ENCODE measurements around the gene TMEM244. TPM values are rescaled to one million over a fixed set of nuclear protein-coding genes. Genes with fewer than 3 reads are reported as not detected.

Gene TMEM244
- total RNA-seq, 1 donor from 2014 or later = not detected

DNA sequence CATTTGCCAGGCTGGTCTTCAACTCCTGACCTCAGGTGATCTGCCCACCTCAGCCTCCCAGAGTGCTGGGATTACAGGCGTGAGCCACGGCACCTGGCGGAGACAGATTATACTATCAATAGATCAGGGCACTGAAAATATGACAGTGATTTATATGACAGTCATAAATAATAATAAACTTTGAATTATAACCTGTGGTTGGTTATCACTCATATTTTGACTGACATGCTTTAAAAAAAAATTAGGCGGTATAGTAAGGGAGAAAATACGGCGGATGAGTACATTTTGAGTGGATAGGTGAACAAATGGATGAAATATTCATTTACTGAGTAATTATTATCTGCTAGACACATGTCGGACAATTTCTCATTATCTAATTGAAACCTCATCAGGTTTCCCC, 28.8 kb downstream of the TMEM244 start:
- Mint-ChIP-seq H3K27ac (no peak overlapping the region), H3K4me1 (no peaks in the 10 kb centered on the region), H3K27me3 (ENCODE audit: low read depth) (peaks cover 1% of the 10 kb centered on the region), H3K36me3 (no peaks in the 10 kb centered on the region), H3K4me3 (no peak overlapping the region), H3K9me3 (peaks cover 6% of the 10 kb centered on the region)
- DNase-seq (ENCODE audit: low spot score in 2 of 2, unreplicated experiment in 2 of 2) = no peak
- no peak for TF ChIP-seq CTCF (IDR thresholded peaks at IDR 0.05; ENCODE audit: unreplicated experiment)

GRCh38 chr6:129828229-129828628, 32.9 kb downstream of the TMEM244 start:
- Mint-ChIP-seq H3K9me3 (no peaks in the 10 kb centered on the region), H3K27ac (no peak overlapping the region), H3K4me3 (no peak overlapping the region), H3K36me3 (no peaks in the 10 kb centered on the region), H3K4me1 (no peaks in the 10 kb centered on the region), H3K27me3 (ENCODE audit: low read depth) (peaks cover 1% of the 10 kb centered on the region)
- no peak for DNase-seq (ENCODE audit: low spot score in 2 of 2, unreplicated experiment in 2 of 2)
- no peak for TF ChIP-seq CTCF (IDR thresholded peaks at IDR 0.05; ENCODE audit: unreplicated experiment)

GRCh38 chr6:129818251-129818650, 42.9 kb downstream of the TMEM244 start:
- Mint-ChIP-seq H3K9me3 (no peaks in the 10 kb centered on the region), H3K4me3 (no peak overlapping the region), H3K4me1 (no peaks in the 10 kb centered on the region), H3K27ac (no peak overlapping the region), H3K36me3 (no peaks in the 10 kb centered on the region), H3K27me3 (ENCODE audit: low read depth) (peaks cover 15% of the 10 kb centered on the region)
- no peak for DNase-seq (ENCODE audit: low spot score in 2 of 2, unreplicated experiment in 2 of 2)
- TF ChIP-seq CTCF (IDR thresholded peaks at IDR 0.05; ENCODE audit: unreplicated experiment) = no peak

DNA sequence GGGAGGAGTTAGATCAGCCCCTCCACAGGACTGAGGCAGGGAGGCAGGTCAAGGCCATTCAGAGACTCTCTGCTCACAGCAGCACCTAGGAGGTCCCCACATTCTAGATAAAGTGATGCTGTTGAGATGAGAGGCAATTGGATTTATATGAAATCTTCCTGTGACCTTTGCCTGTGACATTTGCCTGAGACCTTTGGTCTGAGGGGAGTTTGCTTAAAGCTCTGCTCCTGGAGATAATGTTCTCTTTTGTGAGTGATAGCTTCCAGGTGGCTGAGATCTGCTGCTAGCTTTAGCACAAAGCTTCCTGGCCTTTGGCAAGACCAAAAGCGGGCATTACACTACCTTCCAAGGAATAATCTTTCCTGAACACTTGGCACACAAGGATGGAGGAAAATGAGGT, 43.3 kb downstream of the TMEM244 start:
- Mint-ChIP-seq H3K27me3 (ENCODE audit: low read depth) (peaks cover 15% of the 10 kb centered on the region), H3K36me3 (no peaks in the 10 kb centered on the region), H3K27ac (no peak overlapping the region), H3K4me3 (no peak overlapping the region), H3K4me1 (no peaks in the 10 kb centered on the region), H3K9me3 (no peaks in the 10 kb centered on the region)
- no peak for DNase-seq (ENCODE audit: low spot score in 2 of 2, unreplicated experiment in 2 of 2)
- no peak for TF ChIP-seq CTCF (IDR thresholded peaks at IDR 0.05; ENCODE audit: unreplicated experiment)

GRCh38 chr6:129817332-129817731, 43.8 kb downstream of the TMEM244 start:
- Mint-ChIP-seq H3K4me1 (no peaks in the 10 kb centered on the region), H3K27me3 (ENCODE audit: low read depth) (peaks cover 15% of the 10 kb centered on the region)
- no peak for DNase-seq (ENCODE audit: low spot score in 2 of 2, unreplicated experiment in 2 of 2)

More at GRCh38 chr6:129817332-129817731, 43.8 kb downstream of the TMEM244 start:
- no peak overlapping the region for H3K27ac Mint-ChIP-seq
- H3K4me3 Mint-ChIP-seq = no peak overlapping the region
- H3K9me3 Mint-ChIP-seq = no peaks in the 10 kb centered on the region
- TF ChIP-seq CTCF (IDR thresholded peaks at IDR 0.05; ENCODE audit: unreplicated experiment) = no peak
- no peaks in the 10 kb centered on the region for H3K36me3 Mint-ChIP-seq

Data from mesothelial cell of epicardium (in vitro differentiated cells).